ENCODE measurements around the gene GLIS1. TPM values are rescaled to one million over a fixed set of nuclear protein-coding genes. Genes with fewer than 3 reads are reported as not detected.

The GLIS1 gene
- total and polyA plus RNA-seq, 7 donors = 0.03 to 0.40 (median 0.15) TPM

- intact Hi-C loops (cut with DNase I) = no loop called here
- DNase-seq (peak; percentile 10 to 26), ATAC-seq (no peak)
- no peak for TF ChIP-seq CTCF (IDR thresholded peaks at IDR 0.05)
- no peaks in the 10 kb centered on the region for H3K36me3 ChIP-seq (ENCODE audit: insufficient read depth in 1 of 2, low read depth in 1 of 2)
- no peaks in the 10 kb centered on the region for H3K27me3 ChIP-seq (ENCODE audit: insufficient read depth in 3 of 3, low read length in 2 of 3)
- peaks cover 15% of the 10 kb centered on the region for H3K4me1 ChIP-seq
- H3K27ac ChIP-seq = no peak overlapping the region
- 88 to 89% (median 88%) methylated on average over 24 of the region's 24 CpGs for whole genome bisulfite sequencing, 3 donors
- H3K9me3 ChIP-seq = no peaks in the 10 kb centered on the region
- no peak overlapping the region for H3K4me3 ChIP-seq
Measured at GRCh38 chr1:53543778-53544695, 194.9 kb downstream of the GLIS1 start.

GRCh38 chr1:53543130-53543777 is 195.7 kb downstream of the GLIS1 start:
- peaks cover 15% of the 10 kb centered on the region for H3K4me1 ChIP-seq
- no peaks in the 10 kb centered on the region for H3K27me3 ChIP-seq (ENCODE audit: insufficient read depth in 3 of 3, low read length in 2 of 3)
- no peaks in the 10 kb centered on the region for H3K9me3 ChIP-seq
- H3K27ac ChIP-seq = no peak overlapping the region
- no peak for ATAC-seq
- TF ChIP-seq CTCF (IDR thresholded peaks at IDR 0.05) = no peak
- no peaks in the 10 kb centered on the region for H3K36me3 ChIP-seq (ENCODE audit: insufficient read depth in 1 of 2, low read depth in 1 of 2)
- DNase-seq = peak; percentile 6 to 34
- intact Hi-C loops (cut with DNase I) = no loop called here
- WGBS, 3 donors = 87 to 92% (median 91%) methylated on average over 14 of the region's 14 CpGs
- H3K4me3 ChIP-seq = no peak overlapping the region

GRCh38 chr1:53542551-53542950 is 196.4 kb downstream of the GLIS1 start:
- Histone ChIP-seq H3K27ac (no peak overlapping the region), H3K9me3 (no peaks in the 10 kb centered on the region), H3K4me1 (peaks cover 15% of the 10 kb centered on the region), H3K27me3 (ENCODE audit: insufficient read depth in 3 of 3, low read length in 2 of 3) (no peaks in the 10 kb centered on the region), H3K4me3 (no peak overlapping the region), H3K36me3 (ENCODE audit: insufficient read depth in 1 of 2, low read depth in 1 of 2) (no peaks in the 10 kb centered on the region)
- intact Hi-C loops (cut with DNase I) = no loop called here
- DNase-seq = peak in 1 of 2 donors; percentile 35
- peak in 1 of 4 donors; percentile 0 for ATAC-seq
- TF ChIP-seq CTCF (IDR thresholded peaks at IDR 0.05) = no peak
- 61 to 62% (median 61%) methylated on average over 5 of the region's 5 CpGs for WGBS, 3 donors

GRCh38 chr1:53541761-53542550 is 197.0 kb downstream of the GLIS1 start:
- Histone ChIP-seq H3K4me1 (peaks cover 15% of the 10 kb centered on the region), H3K4me3 (no peak overlapping the region), H3K27ac (peak overlapping the region; percentile 47), H3K36me3 (ENCODE audit: insufficient read depth in 1 of 2, low read depth in 1 of 2) (no peaks in the 10 kb centered on the region), H3K27me3 (ENCODE audit: insufficient read depth in 3 of 3, low read length in 2 of 3) (no peaks in the 10 kb centered on the region), H3K9me3 (no peaks in the 10 kb centered on the region)
- peak; percentile 39 for TF ChIP-seq CTCF (IDR thresholded peaks at IDR 0.05)
- 47 to 55% (median 52%) methylated on average over 15 of the region's 15 CpGs for WGBS, 3 donors
- intact Hi-C loops (cut with DNase I) = loop anchor here in 1 of 2 donors (2.0 kb wide), 1 partner anchor 59 kb away; no protein-coding TSS in a partner anchor
- DNase-seq (peak; percentile 52 to 53), ATAC-seq (peak; percentile 68 to 80 (median 72))
